Glomerular endothelial cell (primary cell): ENCODE measurements around the gene ARSI. TPM values are rescaled to one million over a fixed set of nuclear protein-coding genes. Genes with fewer than 3 reads are reported as not detected.
"Not testable (repeated sequence)": the region's sequence is repeated elsewhere in the genome, so short reads cannot be mapped to it uniquely, and the experiment has no call there.

Experiments used
- DNase-seq: peaks from one replicate; pipeline ENCODE4 v3.0.0-alpha.2; 2011; ENCODE audit warnings: low read depth, low spot score; ENCODE audit errors: extremely low read depth
- total RNA-seq: library from RNA; depleted of rRNA; stranded (reverse); fragments of >200 nt; gene quantifications from 2 replicates; pipeline ENCODE4 v1.2.3, GENCODE V29; 2015

Gene ARSI
- total RNA-seq, 1 donor from 2014 or later, result 5.3 TPM

DNA sequence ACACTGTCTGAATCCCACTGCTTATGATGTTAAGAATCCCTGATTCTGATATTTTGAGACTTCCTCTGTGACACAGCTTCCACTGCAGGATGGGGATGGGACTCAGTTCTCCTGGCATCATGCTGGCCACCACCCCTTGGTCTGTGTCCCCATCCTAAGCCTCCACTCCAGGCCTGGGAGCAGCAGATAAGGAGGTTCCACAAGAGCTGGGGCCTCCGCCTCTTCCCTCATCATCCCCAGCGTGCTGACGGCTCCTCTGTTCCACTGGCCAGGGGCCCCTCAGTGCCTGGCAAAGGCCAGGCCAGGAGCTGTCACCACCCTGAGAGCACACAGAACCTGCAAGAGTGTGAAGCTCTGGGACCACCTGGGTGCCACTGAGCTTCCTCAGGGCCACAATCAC, 53.8 kb downstream of the ARSI start:
- DNase-seq, result no peak

GRCh38 chr5:150248493-150248892, 54.2 kb downstream of the ARSI start:
- DNase-seq, result not testable (repeated sequence)

- no peak for DNase-seq
These were observed 55.0 kb downstream of the ARSI start for GRCh38 chr5:150247726-150248125.

GRCh38 chr5:150246835-150247234, 55.9 kb downstream of the ARSI start:
- DNase-seq, result no peak

DNA sequence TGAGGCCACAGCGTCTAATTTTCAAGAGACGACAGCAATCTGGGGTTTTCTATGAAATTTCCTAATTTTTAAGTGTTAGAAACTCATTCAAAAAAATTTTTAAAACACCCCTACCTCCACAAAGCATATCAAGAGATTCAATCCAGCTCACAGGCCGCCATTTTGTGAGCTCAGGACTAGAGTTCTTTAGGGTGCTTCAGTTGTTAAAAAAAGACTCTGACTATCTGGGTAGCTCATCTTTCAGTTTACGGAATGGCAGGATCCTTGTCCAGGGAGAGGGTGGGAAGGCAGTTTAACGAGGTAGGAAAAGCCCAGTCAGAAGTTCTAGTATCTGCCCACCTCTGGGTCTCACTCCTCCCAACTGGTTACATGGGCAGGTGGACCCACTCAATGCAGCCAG, 56.3 kb downstream of the ARSI start:
- DNase-seq, result no peak

Other genes starting within 250 kb of the ARSI start
- 0.10 TPM in 1 of 2 replicates, not detected in the other for gene CSF1R, start 216.4 kb downstream of the ARSI start, total RNA-seq
- gene PDGFRB, start 147.1 kb downstream of the ARSI start, total RNA-seq, result 5.1 and 13.0 TPM in 2 replicates
- gene CDX1, start 136.1 kb downstream of the ARSI start, total RNA-seq, result not detected in 2 replicates
- not detected in 2 replicates for gene SLC6A7, start 112.8 kb downstream of the ARSI start, total RNA-seq
- gene CAMK2A, start 13.1 kb downstream of the ARSI start, total RNA-seq, result not detected in 2 replicates
- gene TCOF1, start 54.8 kb upstream of the ARSI start, total RNA-seq, result 29.1 and 38.2 TPM in 2 replicates
- gene CD74, start 110.0 kb upstream of the ARSI start, total RNA-seq, result 24.3 and 34.1 TPM in 2 replicates
- gene RPS14, start 146.8 kb upstream of the ARSI start, total RNA-seq, result 1,375 and 2,774 TPM in 2 replicates
- 335 and 423 TPM in 2 replicates for gene NDST1, start 205.2 kb upstream of the ARSI start, total RNA-seq